PFSK-1 (cell line): ENCODE results near the gene PPARGC1A.

Experiments used
- FOXP2 ChIP-seq: optimal IDR thresholded peaks from 2 replicates; pipeline ENCODE3; 2011; ENCODE audit warnings: borderline replicate concordance, control low read depth, inconsistent platforms; ENCODE audit not compliant: insufficient read depth; ENCODE audit errors: extremely low read length, extremely low read depth
- POLR2AphosphoS5 ChIP-seq: IDR thresholded peaks from 2 replicates; pipeline ENCODE4 v1.6.1; 2012; ENCODE audit warnings: low read depth, mild to moderate bottlenecking, control low read depth, low read length, moderate library complexity
- SIN3A ChIP-seq: IDR thresholded peaks from 2 replicates; pipeline ENCODE4 v1.6.1; 2012; ENCODE audit warnings: mild to moderate bottlenecking, low read length, moderate library complexity, borderline replicate concordance; ENCODE audit not compliant: insufficient read depth
- TAF1 ChIP-seq: IDR thresholded peaks from 2 replicates; pipeline ENCODE4 v1.6.1; 2012; ENCODE audit warnings: low read length, control low read depth, borderline replicate concordance; ENCODE audit not compliant: insufficient read depth
- TF ChIP-seq, protein P1 (sequence below), 2 experiments: IDR thresholded peaks; 2 replicates each; pipeline versions ENCODE4 v1.6.1 to v1.8.0; 2011 to 2012; ENCODE audit warnings: low read depth in 2 of 2, low read length in 2 of 2, control low read depth in 1 of 2, inconsistent platforms in 1 of 2, mild to moderate bottlenecking in 1 of 2, moderate library complexity in 1 of 2; ENCODE audit not compliant: insufficient read depth in 1 of 2

Gene PPARGC1A

DNA sequence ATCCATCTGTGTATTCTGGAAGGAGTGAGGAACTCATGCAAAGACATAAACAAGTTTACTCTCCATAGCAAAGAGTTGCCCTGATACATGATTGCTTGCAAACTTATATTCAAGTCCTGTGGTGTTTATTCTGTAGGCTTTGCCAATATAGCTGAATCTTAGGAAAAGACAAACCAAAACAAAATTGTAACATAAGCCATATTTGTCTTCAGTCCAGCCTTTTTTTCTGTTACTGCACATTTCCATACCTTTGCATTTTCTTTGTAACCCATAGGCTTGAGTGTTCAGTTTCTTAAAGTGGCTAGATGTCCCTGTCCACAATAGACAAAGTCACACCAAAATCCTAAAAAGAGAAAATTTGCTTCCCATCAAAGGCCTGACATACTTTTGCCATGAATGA lies 120.4 kb downstream of the PPARGC1A start:
- TF ChIP-seq, protein P1, sequence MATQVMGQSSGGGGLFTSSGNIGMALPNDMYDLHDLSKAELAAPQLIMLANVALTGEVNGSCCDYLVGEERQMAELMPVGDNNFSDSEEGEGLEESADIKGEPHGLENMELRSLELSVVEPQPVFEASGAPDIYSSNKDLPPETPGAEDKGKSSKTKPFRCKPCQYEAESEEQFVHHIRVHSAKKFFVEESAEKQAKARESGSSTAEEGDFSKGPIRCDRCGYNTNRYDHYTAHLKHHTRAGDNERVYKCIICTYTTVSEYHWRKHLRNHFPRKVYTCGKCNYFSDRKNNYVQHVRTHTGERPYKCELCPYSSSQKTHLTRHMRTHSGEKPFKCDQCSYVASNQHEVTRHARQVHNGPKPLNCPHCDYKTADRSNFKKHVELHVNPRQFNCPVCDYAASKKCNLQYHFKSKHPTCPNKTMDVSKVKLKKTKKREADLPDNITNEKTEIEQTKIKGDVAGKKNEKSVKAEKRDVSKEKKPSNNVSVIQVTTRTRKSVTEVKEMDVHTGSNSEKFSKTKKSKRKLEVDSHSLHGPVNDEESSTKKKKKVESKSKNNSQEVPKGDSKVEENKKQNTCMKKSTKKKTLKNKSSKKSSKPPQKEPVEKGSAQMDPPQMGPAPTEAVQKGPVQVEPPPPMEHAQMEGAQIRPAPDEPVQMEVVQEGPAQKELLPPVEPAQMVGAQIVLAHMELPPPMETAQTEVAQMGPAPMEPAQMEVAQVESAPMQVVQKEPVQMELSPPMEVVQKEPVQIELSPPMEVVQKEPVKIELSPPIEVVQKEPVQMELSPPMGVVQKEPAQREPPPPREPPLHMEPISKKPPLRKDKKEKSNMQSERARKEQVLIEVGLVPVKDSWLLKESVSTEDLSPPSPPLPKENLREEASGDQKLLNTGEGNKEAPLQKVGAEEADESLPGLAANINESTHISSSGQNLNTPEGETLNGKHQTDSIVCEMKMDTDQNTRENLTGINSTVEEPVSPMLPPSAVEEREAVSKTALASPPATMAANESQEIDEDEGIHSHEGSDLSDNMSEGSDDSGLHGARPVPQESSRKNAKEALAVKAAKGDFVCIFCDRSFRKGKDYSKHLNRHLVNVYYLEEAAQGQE (IDR thresholded peaks at IDR 0.05; ENCODE audit: insufficient read depth in 1 of 2, low read depth in 2 of 2, low read length in 2 of 2), result no peak
- TF ChIP-seq SIN3A (no peak), TAF1 (no peak), FOXP2 (no peak), POLR2AphosphoS5 (no peak)

DNA sequence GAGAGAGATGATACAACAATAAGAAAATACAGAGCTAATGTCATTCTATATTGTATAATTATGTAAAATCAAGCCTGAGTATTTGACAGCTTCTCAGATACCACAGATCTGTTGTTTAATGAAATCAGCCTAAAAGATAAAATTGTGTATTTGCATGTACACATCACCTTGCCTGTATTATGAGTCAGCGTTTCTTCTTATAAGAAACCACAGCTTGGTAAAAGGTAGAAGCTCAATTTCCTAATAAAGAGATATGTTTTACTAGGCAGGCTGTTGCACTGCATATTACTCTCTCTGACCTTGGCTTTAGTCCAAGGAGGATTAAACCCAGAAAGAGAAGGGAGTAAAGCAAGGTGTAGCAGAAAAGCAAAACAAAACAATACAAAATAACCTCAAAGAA lies 121.3 kb downstream of the PPARGC1A start:
- TF ChIP-seq, protein P1 (IDR thresholded peaks at IDR 0.05; ENCODE audit: insufficient read depth in 1 of 2, low read depth in 2 of 2, low read length in 2 of 2), result no peak
- TF ChIP-seq POLR2AphosphoS5, result no peak
- TF ChIP-seq SIN3A, result no peak
- TF ChIP-seq FOXP2, result no peak
- TF ChIP-seq TAF1, result no peak

DNA sequence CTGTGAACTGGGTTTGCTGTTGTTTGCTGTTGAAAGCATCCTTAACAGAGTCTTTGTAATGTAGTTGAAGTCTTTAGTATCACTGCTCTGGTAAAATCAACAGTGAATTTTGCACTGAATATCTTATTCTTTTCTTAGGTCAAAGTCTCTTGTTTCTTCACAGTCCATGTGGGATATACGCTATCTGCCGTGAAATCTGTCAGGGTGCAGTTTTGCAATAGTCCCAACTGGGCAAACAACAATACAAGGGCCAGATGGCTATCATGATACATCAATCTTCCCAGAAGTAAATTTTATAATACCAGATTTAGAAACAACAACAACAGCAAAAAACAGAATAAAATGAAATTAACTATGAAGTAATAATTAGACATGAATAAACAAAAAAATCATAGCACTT lies 123.5 kb downstream of the PPARGC1A start:
- no peak for TF ChIP-seq FOXP2
- no peak for TF ChIP-seq POLR2AphosphoS5
- no peak for TF ChIP-seq TAF1
- TF ChIP-seq, protein P1 (IDR thresholded peaks at IDR 0.05; ENCODE audit: insufficient read depth in 1 of 2, low read depth in 2 of 2, low read length in 2 of 2), result no peak
- no peak for TF ChIP-seq SIN3A

DNA sequence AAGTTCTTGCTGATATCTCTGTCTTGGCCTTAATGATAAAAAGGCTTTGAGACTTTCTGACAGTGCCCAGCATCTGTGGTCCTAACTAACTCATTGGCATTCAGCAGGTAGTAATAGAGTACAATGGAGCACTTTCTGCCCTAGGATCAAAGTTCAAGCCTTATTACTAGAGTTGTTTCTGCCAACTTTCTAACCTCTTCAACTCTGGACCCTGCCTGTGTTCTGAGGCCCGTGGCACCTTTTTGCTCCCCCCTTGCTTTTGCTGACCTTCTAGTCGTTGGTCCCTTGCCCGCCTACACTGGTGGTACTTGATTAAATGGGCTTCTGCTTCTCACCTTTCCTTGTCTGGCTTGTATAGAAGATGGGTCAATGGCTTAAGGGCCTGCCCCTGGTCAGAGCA lies 126.3 kb downstream of the PPARGC1A start:
- TF ChIP-seq TAF1, result no peak
- no peak for TF ChIP-seq FOXP2
- no peak for TF ChIP-seq SIN3A
- no peak for TF ChIP-seq POLR2AphosphoS5
- TF ChIP-seq, protein P1 (IDR thresholded peaks at IDR 0.05; ENCODE audit: insufficient read depth in 1 of 2, low read depth in 2 of 2, low read length in 2 of 2), result no peak

DNA sequence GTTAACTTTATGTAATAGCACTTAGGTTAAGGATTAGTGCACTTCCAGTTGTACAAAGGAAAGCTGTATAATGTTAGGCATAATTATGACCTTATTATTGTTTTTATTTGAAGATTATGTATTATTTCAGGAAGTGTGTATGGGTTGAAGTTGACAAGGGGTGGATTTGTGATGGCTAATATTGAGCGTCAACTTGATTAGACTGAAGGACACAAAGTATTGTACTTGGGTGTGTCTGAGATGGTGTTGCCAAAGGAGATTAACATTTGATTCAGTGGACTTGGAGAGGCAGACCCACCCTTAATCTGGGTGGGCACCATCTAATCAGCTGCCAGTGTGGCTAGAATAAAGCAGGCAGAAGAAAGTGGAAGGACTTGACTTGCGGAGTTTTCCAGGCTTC lies 127.3 kb downstream of the PPARGC1A start:
- TF ChIP-seq SIN3A, result no peak
- TF ChIP-seq FOXP2, result no peak
- TF ChIP-seq POLR2AphosphoS5, result no peak
- no peak for TF ChIP-seq TAF1
- TF ChIP-seq, protein P1 (IDR thresholded peaks at IDR 0.05; ENCODE audit: insufficient read depth in 1 of 2, low read depth in 2 of 2, low read length in 2 of 2), result no peak
